Endodermal cell (in vitro differentiated cells): ENCODE data around the gene RGS5. TPM values are rescaled to one million over a fixed set of nuclear protein-coding genes. Genes with fewer than 3 reads are reported as not detected.

ENCODE experiments used
- DNase-seq: peaks from one replicate; pipeline ENCODE4 v3.0.0-alpha.2; 2017
- H3K27ac ChIP-seq: 2 replicates; pipeline ENCODE4 v1.5.1; 2013; ENCODE audit warnings: mild to moderate bottlenecking, low read depth, low read length, moderate library complexity
- H3K27me3 ChIP-seq: 2 replicates; pipeline ENCODE4 v1.6.1; 2013; ENCODE audit warnings: mild to moderate bottlenecking, low read length, moderate library complexity; ENCODE audit not compliant: insufficient read depth, control insufficient read depth, poor library complexity, severe bottlenecking
- H3K36me3 ChIP-seq: 2 replicates; pipeline ENCODE4 v1.7.0; 2013; ENCODE audit warnings: mild to moderate bottlenecking, low read length, moderate library complexity; ENCODE audit not compliant: control insufficient read depth, insufficient read depth
- H3K4me1 ChIP-seq: one replicate; pipeline ENCODE4 v1.7.0; 2013; ENCODE audit warnings: low read length; ENCODE audit not compliant: control insufficient read depth, insufficient read depth
- H3K4me3 ChIP-seq: 2 replicates; pipeline ENCODE4 v1.5.1; 2013; ENCODE audit warnings: mild to moderate bottlenecking, low read length, moderate library complexity
- H3K9ac ChIP-seq: 2 replicates; pipeline ENCODE4 v1.6.1; 2013; ENCODE audit warnings: mild to moderate bottlenecking, low read length, moderate library complexity; ENCODE audit not compliant: poor library complexity, severe bottlenecking; ENCODE audit errors: extremely low read depth
- H3K9me3 ChIP-seq: 2 replicates; pipeline ENCODE4 v1.6.1; 2013; ENCODE audit warnings: mild to moderate bottlenecking, low read length, moderate library complexity; ENCODE audit not compliant: control insufficient read depth
- H3K27ac Mint-ChIP-seq: 2 replicates; pipeline ENCODE4 v1.8.0; 2020; ENCODE audit warnings: mixed read lengths
- H3K27me3 Mint-ChIP-seq: 2 replicates; pipeline ENCODE4 v1.8.0; 2021; ENCODE audit warnings: mild to moderate bottlenecking, mixed read lengths; ENCODE audit not compliant: insufficient read depth
- H3K36me3 Mint-ChIP-seq: 2 replicates; pipeline ENCODE4 v1.8.0; 2020; ENCODE audit warnings: low read depth, mixed read lengths
- H3K4me1 Mint-ChIP-seq: 2 replicates; pipeline ENCODE4 v1.8.0; 2020; ENCODE audit warnings: mixed read lengths
- H3K4me3 Mint-ChIP-seq: 2 replicates; pipeline ENCODE4 v1.8.0; 2020; ENCODE audit warnings: mild to moderate bottlenecking, moderate library complexity, mixed read lengths
- H3K9me3 Mint-ChIP-seq: 2 replicates; pipeline ENCODE4 v1.8.0; 2020; ENCODE audit warnings: mild to moderate bottlenecking, mixed read lengths
- WGBS, 2 experiments: methylation state at CpG; one replicate each; pipeline versions ENCODE4 v1.1.5 to v1.1.7; 2013; ENCODE audit warnings: missing lambda C conversion rate in 2 of 2, mixed read lengths in 1 of 2; ENCODE audit not compliant: insufficient coverage in 1 of 2, insufficient read length in 1 of 2; 5-methylcytosine and 5-hydroxymethylcytosine counted together
- total RNA-seq, 2 donors: library from RNA; stranded (reverse); fragmentation: NEBNext Ultra II Directional in 1 of 2; extraction: Animal tissue kit (Norgen Biotek cat#: 25700) in 1 of 2; gene quantifications; 2 replicates in 1 of 2; 3 replicates in 1 of 2; pipeline ENCODE4 v1.2.1, GENCODE V29; 2021
- TF ChIP-seq, protein P1 (sequence below): fragments of 200-600 bp; sonication (generic); conservative IDR thresholded peaks from 2 replicates; pipeline ENCODE4 v1.5.0; 2021; ENCODE audit warnings: antibody characterized with exemption, mild to moderate bottlenecking

RGS5 gene
- total RNA-seq, 2 donors from 2014 or later = 48.4 to 88.9 TPM

DNA sequence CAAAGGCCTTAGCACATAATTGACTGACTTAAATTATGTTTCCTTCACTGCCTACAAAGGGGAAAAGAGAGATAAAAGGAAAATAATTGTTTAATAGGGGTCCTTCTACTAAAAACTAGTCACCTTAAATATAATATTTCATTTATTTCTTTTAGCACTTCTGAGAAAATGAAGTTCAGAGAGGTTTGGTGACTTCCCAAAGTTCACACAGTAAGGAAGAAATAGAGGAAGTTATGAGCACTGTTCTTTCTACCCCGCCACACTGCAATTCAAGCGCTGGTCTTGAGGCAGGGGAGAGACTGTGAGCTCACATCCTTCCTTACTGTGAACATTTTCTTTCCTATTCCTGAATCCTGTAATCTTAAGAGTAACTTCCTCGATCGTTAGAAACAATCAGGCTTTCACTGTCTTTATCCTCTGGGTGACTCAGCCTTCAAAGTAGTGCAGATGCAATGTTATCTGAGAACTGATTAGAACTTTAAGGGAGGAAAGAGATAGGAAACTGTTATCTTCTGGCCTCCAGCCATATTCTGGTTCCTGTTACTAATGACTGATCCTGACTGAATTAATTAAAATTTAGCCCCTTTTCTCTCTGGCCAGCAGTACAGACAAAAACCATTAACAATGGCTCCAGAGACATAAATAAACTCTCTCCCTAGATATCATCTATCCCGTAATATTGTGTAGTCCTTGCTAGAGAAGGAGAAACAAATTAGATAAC, 6.8 kb downstream of the RGS5 start:
- Histone ChIP-seq H3K4me1 (peaks cover 3% of the 10 kb centered on the region), H3K27ac (no peak overlapping the region), H3K9ac (no peak overlapping the region), H3K27me3 (no peaks in the 10 kb centered on the region), H3K9me3 (no peaks in the 10 kb centered on the region), H3K4me3 (peak overlapping the region; percentile 37), H3K36me3 (no peaks in the 10 kb centered on the region)
- 49% methylated on average over 5 of the region's 5 CpGs; no CpG with 5 or more reads in 1 of the 2 experiments for WGBS, 2 experiments
- TF ChIP-seq, protein P1, sequence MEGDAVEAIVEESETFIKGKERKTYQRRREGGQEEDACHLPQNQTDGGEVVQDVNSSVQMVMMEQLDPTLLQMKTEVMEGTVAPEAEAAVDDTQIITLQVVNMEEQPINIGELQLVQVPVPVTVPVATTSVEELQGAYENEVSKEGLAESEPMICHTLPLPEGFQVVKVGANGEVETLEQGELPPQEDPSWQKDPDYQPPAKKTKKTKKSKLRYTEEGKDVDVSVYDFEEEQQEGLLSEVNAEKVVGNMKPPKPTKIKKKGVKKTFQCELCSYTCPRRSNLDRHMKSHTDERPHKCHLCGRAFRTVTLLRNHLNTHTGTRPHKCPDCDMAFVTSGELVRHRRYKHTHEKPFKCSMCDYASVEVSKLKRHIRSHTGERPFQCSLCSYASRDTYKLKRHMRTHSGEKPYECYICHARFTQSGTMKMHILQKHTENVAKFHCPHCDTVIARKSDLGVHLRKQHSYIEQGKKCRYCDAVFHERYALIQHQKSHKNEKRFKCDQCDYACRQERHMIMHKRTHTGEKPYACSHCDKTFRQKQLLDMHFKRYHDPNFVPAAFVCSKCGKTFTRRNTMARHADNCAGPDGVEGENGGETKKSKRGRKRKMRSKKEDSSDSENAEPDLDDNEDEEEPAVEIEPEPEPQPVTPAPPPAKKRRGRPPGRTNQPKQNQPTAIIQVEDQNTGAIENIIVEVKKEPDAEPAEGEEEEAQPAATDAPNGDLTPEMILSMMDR = no peak
- Mint-ChIP-seq H3K27me3 (no peaks in the 10 kb centered on the region), H3K9me3 (no peaks in the 10 kb centered on the region), H3K4me3 (no peak overlapping the region), H3K36me3 (no peaks in the 10 kb centered on the region), H3K27ac (no peak overlapping the region), H3K4me1 (peaks cover 53% of the 10 kb centered on the region)
- no peak for DNase-seq

DNA sequence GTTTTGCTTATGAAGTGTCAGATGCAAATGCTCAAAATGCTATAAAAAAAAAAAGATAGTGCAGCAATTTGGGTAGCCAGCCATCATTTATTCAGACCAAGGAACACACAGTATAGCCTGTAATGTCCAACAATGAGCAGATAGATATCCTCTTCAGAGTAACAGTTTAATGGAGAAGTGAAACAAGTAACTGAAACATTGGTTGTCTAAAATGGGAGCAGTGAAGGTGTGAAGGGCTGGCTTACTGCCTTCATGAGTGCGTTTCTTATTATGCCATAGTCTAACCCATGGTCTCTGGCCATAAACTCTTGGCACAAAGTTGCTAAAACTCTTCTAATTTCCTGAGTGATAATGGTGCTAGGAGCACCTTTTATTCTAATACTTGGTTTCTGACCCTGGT, 11.4 kb downstream of the RGS5 start:
- H3K4me3 Mint-ChIP-seq = no peak overlapping the region
- WGBS, 2 experiments = 96 to 100% methylated on average over 1 of the region's 1 CpG
- H3K9ac ChIP-seq = no peak overlapping the region
- H3K27ac Mint-ChIP-seq = no peak overlapping the region
- TF ChIP-seq, protein P1 = no peak
- DNase-seq = no peak
- H3K9me3 Mint-ChIP-seq = no peaks in the 10 kb centered on the region
- H3K9me3 ChIP-seq = no peaks in the 10 kb centered on the region
- H3K27me3 ChIP-seq = no peaks in the 10 kb centered on the region
- peaks cover 7% of the 10 kb centered on the region for H3K36me3 Mint-ChIP-seq
- no peaks in the 10 kb centered on the region for H3K4me1 ChIP-seq
- peaks cover 11% of the 10 kb centered on the region for H3K36me3 ChIP-seq
- no peaks in the 10 kb centered on the region for H3K27me3 Mint-ChIP-seq
- no peak overlapping the region for H3K4me3 ChIP-seq
- peaks cover 53% of the 10 kb centered on the region for H3K4me1 Mint-ChIP-seq
- no peak overlapping the region for H3K27ac ChIP-seq

DNA sequence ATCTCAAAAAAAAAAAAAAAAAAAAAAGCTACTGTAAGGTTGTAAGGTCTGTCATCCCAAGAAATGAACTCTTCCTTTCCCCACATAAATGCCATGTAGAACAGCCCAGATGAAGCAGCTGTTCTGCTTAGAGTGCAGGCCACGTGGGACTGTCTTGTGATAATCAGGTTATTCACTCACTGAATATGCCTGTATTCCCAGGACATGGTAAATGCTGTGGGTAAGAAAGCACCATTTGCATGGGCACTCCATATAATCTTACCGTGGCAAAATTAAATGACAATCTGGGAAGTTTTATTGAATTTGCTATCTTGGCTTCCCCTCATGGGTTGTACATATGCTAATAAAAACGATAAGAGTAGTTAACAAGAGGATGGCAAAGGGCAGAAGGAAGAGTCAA, 13.8 kb downstream of the RGS5 start:
- H3K27ac Mint-ChIP-seq = no peak overlapping the region
- WGBS, 2 experiments = 90 to 95% methylated on average over 2 to 3 of the region's 3 CpGs
- Histone ChIP-seq H3K27me3 (no peaks in the 10 kb centered on the region), H3K4me1 (no peaks in the 10 kb centered on the region), H3K4me3 (no peak overlapping the region), H3K9me3 (peaks cover 10% of the 10 kb centered on the region), H3K27ac (no peak overlapping the region), H3K9ac (no peak overlapping the region), H3K36me3 (peaks cover 17% of the 10 kb centered on the region)
- no peaks in the 10 kb centered on the region for H3K27me3 Mint-ChIP-seq
- H3K36me3 Mint-ChIP-seq = peaks cover 17% of the 10 kb centered on the region
- H3K4me3 Mint-ChIP-seq = no peak overlapping the region
- peaks cover 8% of the 10 kb centered on the region for H3K9me3 Mint-ChIP-seq
- TF ChIP-seq, protein P1 = no peak
- peaks cover 38% of the 10 kb centered on the region for H3K4me1 Mint-ChIP-seq
- no peak for DNase-seq
